BLaER1 (cell line): Measurements from ENCODE around the gene RANBP3L.

ENCODE experiments used
- H3K27ac ChIP-seq: shearing (Covaris generic); formaldehyde crosslinking; 2 replicates; pipeline ENCODE4 v1.8.1; 2022
- H3K27me3 ChIP-seq: shearing (Covaris generic); formaldehyde crosslinking; 2 replicates; pipeline ENCODE4 v1.8.1; 2022
- H3K36me3 ChIP-seq: shearing (Covaris generic); formaldehyde crosslinking; 2 replicates; pipeline ENCODE4 v1.8.1; 2022
- H3K4me1 ChIP-seq: shearing (Covaris generic); formaldehyde crosslinking; 2 replicates; pipeline ENCODE4 v1.8.1; 2022
- H3K4me2 ChIP-seq: shearing (Covaris generic); formaldehyde crosslinking; 2 replicates; pipeline ENCODE4 v1.8.1; 2022
- H3K4me3 ChIP-seq: shearing (Covaris generic); formaldehyde crosslinking; 2 replicates; pipeline ENCODE4 v1.8.1; 2022
- H3K9ac ChIP-seq: shearing (Covaris generic); formaldehyde crosslinking; 2 replicates; pipeline ENCODE4 v1.8.1; 2022
- H3K9me3 ChIP-seq: shearing (Covaris generic); formaldehyde crosslinking; 2 replicates; pipeline ENCODE4 v1.8.1; 2022
- H4K20me1 ChIP-seq: shearing (Covaris generic); formaldehyde crosslinking; 2 replicates; pipeline ENCODE4 v1.8.1; 2022
- Cebpa-rat ChIP-seq: shearing (Covaris generic); IDR thresholded peaks from 2 replicates; pipeline ENCODE4 v1.8.1; 2022

The RANBP3L gene

GRCh38 chr5:36270175-36270574 is 31.5 kb downstream of the RANBP3L start:
- H3K4me3 ChIP-seq, result no peak overlapping the region
- TF ChIP-seq Cebpa-rat, result no peak
- H3K4me1 ChIP-seq, result peaks cover 8% of the 10 kb centered on the region; the same call in 1 of the 2 replicates
- 0 out of 2 replicates have a peak overlapping the region, but pooled peaks have one; percentile 1 for H3K4me2 ChIP-seq
- no peak overlapping the region for H3K27ac ChIP-seq
- H3K27me3 ChIP-seq, result no peaks in the 10 kb centered on the region
- H3K9me3 ChIP-seq, result no peaks in the 10 kb centered on the region
- no peaks in the 10 kb centered on the region for H4K20me1 ChIP-seq
- H3K36me3 ChIP-seq, result no peaks in the 10 kb centered on the region
- no peak overlapping the region for H3K9ac ChIP-seq

GRCh38 chr5:36269478-36269877 is 32.2 kb downstream of the RANBP3L start:
- Histone ChIP-seq H3K36me3 (no peaks in the 10 kb centered on the region), H3K27ac (no peak overlapping the region), H3K27me3 (no peaks in the 10 kb centered on the region), H3K4me1 (peaks cover 8% of the 10 kb centered on the region; the same call in 1 of the 2 replicates), H3K4me2 (0 out of 2 replicates have a peak overlapping the region, but pooled peaks have one; percentile 1), H3K9me3 (no peaks in the 10 kb centered on the region), H3K9ac (no peak overlapping the region), H3K4me3 (no peak overlapping the region), H4K20me1 (no peaks in the 10 kb centered on the region)
- no peak for TF ChIP-seq Cebpa-rat

DNA sequence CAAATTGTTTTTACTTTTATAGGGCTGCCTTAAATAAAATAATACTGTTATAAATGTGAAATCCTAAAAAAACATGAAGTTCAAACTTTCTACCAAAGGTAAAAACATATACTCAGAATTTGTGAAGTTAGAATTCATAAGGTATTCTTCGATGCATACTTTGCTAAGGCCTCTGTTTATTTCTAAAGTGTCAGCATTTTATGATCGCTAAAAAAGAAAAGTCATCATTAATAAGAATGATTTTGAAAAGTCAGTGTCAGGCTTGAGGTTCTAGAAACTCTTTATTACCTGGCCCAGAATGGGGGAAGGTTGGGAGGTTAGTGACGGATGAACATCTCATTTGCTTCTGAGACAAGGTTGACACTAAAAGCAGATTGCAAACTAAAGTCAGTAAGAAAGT is 33.8 kb downstream of the RANBP3L start:
- Histone ChIP-seq H3K27me3 (no peaks in the 10 kb centered on the region), H3K27ac (no peak overlapping the region), H3K9me3 (no peaks in the 10 kb centered on the region), H3K4me1 (peaks cover 8% of the 10 kb centered on the region; the same call in 1 of the 2 replicates), H3K9ac (no peak overlapping the region), H3K36me3 (no peaks in the 10 kb centered on the region), H3K4me3 (no peak overlapping the region), H3K4me2 (no peak overlapping the region), H4K20me1 (no peaks in the 10 kb centered on the region)
- no peak for TF ChIP-seq Cebpa-rat

GRCh38 chr5:36264202-36264760 is 37.4 kb downstream of the RANBP3L start:
- H4K20me1 ChIP-seq, result no peaks in the 10 kb centered on the region
- no peak overlapping the region for H3K4me3 ChIP-seq
- no peaks in the 10 kb centered on the region for H3K27me3 ChIP-seq
- no peaks in the 10 kb centered on the region for H3K9me3 ChIP-seq
- peaks cover 17% of the 10 kb centered on the region for H3K4me1 ChIP-seq
- no peak overlapping the region for H3K27ac ChIP-seq
- TF ChIP-seq Cebpa-rat, result no peak
- no peaks in the 10 kb centered on the region for H3K36me3 ChIP-seq
- no peak overlapping the region for H3K4me2 ChIP-seq
- no peak overlapping the region for H3K9ac ChIP-seq

- no peaks in the 10 kb centered on the region for H3K27me3 ChIP-seq
- no peaks in the 10 kb centered on the region for H3K9me3 ChIP-seq
- peaks cover 17% of the 10 kb centered on the region for H3K4me1 ChIP-seq
- H3K36me3 ChIP-seq, result no peaks in the 10 kb centered on the region
- H3K4me3 ChIP-seq, result no peak overlapping the region
- no peak overlapping the region; the same call in 1 of the 2 replicates for H3K9ac ChIP-seq
- no peak overlapping the region for H3K27ac ChIP-seq
- H3K4me2 ChIP-seq, result peak overlapping the region; percentile 19
- no peaks in the 10 kb centered on the region for H4K20me1 ChIP-seq
- no peak for TF ChIP-seq Cebpa-rat
These were observed 40.5 kb downstream of the RANBP3L start for GRCh38 chr5:36261186-36261585.

- no peak overlapping the region for H3K27ac ChIP-seq
- TF ChIP-seq Cebpa-rat, result no peak
- no peaks in the 10 kb centered on the region for H3K27me3 ChIP-seq
- H3K36me3 ChIP-seq, result no peaks in the 10 kb centered on the region
- no peak overlapping the region for H3K4me3 ChIP-seq
- no peaks in the 10 kb centered on the region for H3K9me3 ChIP-seq
- H4K20me1 ChIP-seq, result no peaks in the 10 kb centered on the region
- H3K4me1 ChIP-seq, result peaks cover 4% of the 10 kb centered on the region; the same call in 1 of the 2 replicates
- no peak overlapping the region for H3K4me2 ChIP-seq
- no peak overlapping the region for H3K9ac ChIP-seq
These were observed 48.1 kb downstream of the RANBP3L start for GRCh38 chr5:36253575-36253974.

DNA sequence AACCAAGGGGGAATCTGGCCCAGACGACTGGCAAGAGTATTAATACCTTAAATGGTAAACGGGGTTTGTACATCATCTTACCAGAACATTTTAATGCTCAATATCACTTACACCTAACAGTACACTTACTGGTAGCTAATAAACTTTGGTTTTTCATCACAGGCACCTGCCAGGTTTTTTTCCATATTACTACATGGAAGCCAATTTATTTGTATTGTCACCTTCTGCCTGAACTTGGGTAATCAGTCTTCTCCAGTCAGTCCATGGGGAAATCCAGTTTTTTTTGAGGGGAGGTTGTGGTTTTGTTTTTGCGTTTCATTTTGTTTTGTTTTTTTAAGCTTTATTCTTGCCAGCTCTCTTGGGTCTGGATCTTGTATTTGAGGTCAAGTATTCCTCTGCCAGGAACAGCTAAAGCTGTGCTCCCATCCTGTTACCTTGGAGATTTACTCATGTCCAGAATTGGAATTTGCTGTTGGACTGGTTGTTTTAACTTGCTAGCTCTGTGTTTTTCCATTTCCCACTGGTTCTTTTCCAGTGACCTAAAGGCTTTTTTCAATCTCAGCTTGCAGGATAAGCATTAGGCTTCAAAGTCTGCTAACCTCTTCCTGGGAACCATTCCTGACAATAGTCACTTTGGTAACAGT is 48.9 kb downstream of the RANBP3L start:
- Histone ChIP-seq H3K27me3 (no peaks in the 10 kb centered on the region), H3K9me3 (no peaks in the 10 kb centered on the region), H3K4me2 (no peak overlapping the region), H3K9ac (no peak overlapping the region), H3K27ac (no peak overlapping the region), H3K4me3 (no peak overlapping the region), H3K4me1 (peaks cover 4% of the 10 kb centered on the region; the same call in 1 of the 2 replicates), H4K20me1 (no peaks in the 10 kb centered on the region), H3K36me3 (no peaks in the 10 kb centered on the region)
- TF ChIP-seq Cebpa-rat, result no peak

DNA sequence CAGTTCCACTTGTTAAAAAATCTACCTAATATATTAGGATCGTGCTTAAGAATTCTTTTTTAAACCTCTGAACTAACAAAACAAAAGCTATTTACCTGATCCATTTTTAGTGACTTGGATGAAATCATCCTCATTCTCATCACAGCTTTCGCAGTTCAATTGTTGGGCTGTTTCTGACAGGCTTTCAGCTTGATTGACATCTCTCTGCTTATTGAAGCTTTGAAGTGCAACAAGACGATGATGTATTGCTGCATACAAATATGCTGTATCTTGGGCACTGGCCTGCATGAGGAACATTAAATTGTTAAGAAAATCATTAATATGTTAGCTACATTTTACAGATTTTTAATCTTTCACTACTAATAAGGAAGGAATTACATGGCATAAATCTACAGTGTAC is 50.5 kb downstream of the RANBP3L start:
- no peak overlapping the region for H3K4me3 ChIP-seq
- no peak overlapping the region for H3K27ac ChIP-seq
- H3K4me2 ChIP-seq, result no peak overlapping the region
- H4K20me1 ChIP-seq, result no peaks in the 10 kb centered on the region
- H3K9ac ChIP-seq, result no peak overlapping the region
- TF ChIP-seq Cebpa-rat, result no peak
- no peaks in the 10 kb centered on the region for H3K9me3 ChIP-seq
- peaks cover 4% of the 10 kb centered on the region; the same call in 1 of the 2 replicates for H3K4me1 ChIP-seq
- H3K36me3 ChIP-seq, result no peaks in the 10 kb centered on the region
- no peaks in the 10 kb centered on the region for H3K27me3 ChIP-seq

- Histone ChIP-seq H3K36me3 (no peaks in the 10 kb centered on the region), H3K9ac (no peak overlapping the region), H3K27ac (no peak overlapping the region), H3K4me2 (no peak overlapping the region), H3K27me3 (no peaks in the 10 kb centered on the region), H3K4me1 (peaks cover 4% of the 10 kb centered on the region; the same call in 1 of the 2 replicates), H3K9me3 (no peaks in the 10 kb centered on the region), H4K20me1 (no peaks in the 10 kb centered on the region), H3K4me3 (no peak overlapping the region)
- TF ChIP-seq Cebpa-rat, result no peak
These were observed 51.3 kb downstream of the RANBP3L start for GRCh38 chr5:36250427-36250826.

GRCh38 chr5:36246036-36246800 is 55.5 kb downstream of the RANBP3L start:
- no peak for TF ChIP-seq Cebpa-rat

More at GRCh38 chr5:36246036-36246800, 55.5 kb downstream of the RANBP3L start:
- H3K27me3 ChIP-seq, result no peaks in the 10 kb centered on the region
- no peaks in the 10 kb centered on the region for H4K20me1 ChIP-seq
- no peaks in the 10 kb centered on the region for H3K9me3 ChIP-seq
- no peak overlapping the region for H3K4me3 ChIP-seq
- no peak overlapping the region for H3K27ac ChIP-seq
- H3K4me1 ChIP-seq, result peaks cover 8% of the 10 kb centered on the region
- H3K4me2 ChIP-seq, result no peak overlapping the region
- H3K9ac ChIP-seq, result no peak overlapping the region
- H3K36me3 ChIP-seq, result no peaks in the 10 kb centered on the region
